Measurements from ENCODE around the gene PHF21B.
"Not testable (repeated sequence)": the region's sequence is repeated elsewhere in the genome, so short reads cannot be mapped to it uniquely, and the experiment has no call there.

PHF21B gene

DNA sequence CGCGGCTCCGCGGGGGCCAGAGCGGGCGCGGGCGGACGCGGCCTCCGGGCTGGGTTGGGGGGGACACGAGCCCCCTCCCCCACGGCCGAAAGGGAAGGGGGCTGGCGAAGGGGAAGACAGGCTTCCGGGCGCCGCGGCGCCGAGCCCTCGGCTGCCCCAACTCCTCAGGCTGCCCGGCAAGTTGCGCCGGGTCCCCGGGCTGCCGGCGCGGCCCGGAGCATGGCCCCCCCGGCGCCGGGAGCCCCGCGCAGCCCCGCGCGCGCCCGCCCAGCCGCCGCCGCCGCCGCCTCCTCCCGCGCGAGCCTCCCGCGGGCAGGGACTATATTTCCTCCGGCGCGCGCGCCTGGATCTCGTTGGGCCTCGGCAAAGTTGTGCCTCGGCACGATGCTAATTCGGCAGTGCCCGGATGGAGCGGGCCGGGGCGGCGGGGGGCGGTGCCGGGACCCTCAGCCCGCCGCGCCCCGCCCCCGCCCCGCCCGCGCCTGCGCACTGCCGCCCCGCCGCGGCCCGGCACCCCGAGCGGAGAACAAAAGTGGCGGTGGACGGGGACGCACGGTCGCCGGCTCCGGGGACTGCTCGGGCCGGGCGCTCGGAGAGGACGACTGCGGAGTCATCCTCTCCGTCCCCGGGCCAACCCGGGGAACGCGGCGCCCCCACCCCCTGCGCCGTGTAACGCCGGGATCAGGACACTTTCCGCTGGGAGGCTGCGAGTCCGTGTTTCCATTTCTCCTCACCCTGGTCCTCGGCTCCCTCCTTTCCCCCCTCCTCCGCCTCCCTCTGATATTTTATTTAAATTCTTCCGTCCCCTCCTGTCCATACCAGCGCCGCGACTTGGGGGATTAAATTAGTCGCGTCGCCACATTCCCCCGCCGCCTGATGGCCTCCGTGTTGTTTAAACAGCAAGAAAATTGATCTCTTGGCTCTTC, at the start of gene PHF21B:
TSS of gene PHF21B (minus strand) at position 400 of the 926 bp plus-strand sequence. CDS start 456 bp downstream, outside the sequence.
- no peak for DNase-seq (ENCODE audit: low spot score)

DNA sequence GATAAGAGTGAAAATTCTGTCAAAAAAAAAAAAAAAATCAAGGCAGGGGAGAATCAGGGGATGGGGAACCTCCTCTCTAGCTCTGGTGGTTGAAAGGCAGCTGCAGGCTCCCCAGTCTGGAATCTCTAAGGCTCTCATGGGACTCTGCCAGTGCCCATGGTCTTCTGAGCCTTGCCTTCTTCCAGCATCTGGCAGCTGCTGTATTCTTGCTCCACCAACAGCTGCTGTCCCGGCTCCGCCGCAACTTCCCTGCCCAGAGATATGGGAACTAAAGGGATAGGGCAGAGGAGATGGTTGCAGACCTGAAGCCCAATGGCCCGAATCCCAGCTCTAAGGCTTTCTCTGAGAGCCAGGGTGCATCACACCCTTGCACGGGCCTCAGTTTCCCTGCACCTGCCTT, 49.5 kb upstream of the PHF21B start:
- DNase-seq (ENCODE audit: low spot score): no peak

DNA sequence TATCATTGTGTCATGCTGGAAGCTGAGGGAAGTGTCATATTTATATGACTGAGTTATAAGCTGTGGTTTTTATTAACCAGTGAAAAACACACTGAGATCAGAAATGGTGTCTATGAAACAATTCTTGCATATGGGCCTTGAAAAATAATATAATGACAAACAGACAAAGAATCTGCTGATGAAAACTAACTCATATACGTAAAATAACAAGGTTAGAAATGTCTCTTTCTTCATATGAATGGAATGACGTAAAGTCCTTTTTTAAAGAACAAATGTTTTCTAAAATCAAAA, 48.8 kb upstream of the PHF21B start:
- DNase-seq (ENCODE audit: low spot score): no peak

DNA sequence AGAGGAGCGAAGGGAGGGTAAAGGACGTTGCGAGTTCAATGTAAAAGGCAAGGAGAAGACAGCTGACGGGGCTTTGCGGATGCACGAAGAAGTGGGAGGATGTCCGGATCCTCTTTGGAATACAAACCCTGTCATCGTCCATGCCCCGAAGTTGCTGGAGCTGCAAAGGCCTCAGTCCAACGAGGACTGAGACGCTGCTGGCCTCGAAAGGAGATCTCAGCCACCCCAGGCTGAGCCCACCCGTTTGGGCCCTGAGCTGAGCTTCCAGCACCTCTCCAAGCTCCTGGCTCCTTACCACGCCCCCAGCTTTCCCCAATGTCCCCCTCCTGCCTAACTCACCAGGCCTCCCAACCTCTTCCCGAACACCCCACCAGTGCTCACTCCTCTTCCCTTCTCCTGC, 46.1 kb upstream of the PHF21B start:
- DNase-seq (ENCODE audit: low spot score): no peak

DNA sequence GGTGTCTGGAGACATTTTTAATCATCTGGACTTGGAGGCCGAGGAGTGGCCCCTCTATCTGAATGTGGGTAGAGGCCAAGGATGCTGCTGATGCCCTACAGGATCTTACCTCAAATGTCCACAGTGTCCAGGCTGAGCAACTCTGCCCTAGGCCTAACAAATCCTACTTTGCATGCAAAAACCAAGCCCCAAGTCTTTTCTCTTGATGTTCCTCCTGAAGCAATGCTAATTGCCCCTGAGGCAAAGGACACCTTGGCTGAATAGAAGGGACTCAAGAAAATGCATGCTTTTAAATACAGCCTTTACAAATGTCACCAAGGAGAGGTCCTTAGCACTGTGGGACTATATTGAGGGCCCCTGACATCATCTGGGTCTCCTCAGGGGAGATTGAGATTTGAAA, 43.8 kb upstream of the PHF21B start:
- DNase-seq (ENCODE audit: low spot score): no peak

DNA sequence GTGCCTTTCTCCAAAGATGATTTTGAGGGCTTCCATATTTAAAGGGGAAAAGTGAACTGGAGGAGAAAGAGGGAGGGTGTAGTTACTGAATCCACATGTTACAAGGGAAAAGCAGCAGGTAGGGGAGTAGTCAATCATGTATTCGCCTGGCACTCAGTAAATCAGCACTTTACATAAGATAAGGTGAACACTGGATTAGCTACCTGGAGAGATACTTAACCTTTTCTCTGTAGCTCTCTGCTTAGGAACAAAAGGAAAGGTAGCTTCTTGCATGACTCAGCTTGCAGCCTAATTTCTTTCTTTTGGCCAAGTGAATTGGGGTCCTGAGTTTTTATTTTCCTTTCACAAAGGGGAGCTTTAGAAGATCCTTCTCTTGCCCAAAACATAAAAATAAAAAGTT, 43.3 kb upstream of the PHF21B start:
- no peak for DNase-seq (ENCODE audit: low spot score)

DNA sequence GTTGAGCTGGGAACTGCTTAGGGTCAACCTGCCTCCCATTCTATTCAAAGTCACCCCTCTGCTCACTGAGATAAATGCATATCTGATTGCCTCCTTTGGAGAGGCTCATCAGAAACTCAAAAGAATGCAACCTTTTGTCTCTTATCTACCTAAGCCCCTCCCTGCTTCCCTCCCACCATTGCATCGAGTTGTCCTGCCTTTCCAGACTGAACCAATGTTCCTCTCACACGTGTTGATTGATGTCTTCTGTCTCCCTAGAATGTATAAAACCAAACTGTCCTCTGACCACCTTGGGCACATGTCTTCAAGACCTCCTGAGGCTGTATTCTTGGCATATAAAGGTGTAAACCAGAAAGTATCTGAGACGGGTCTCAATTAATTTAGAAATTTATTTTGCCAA, 42.9 kb upstream of the PHF21B start:
- DNase-seq (ENCODE audit: low spot score): not testable (repeated sequence)

DNA sequence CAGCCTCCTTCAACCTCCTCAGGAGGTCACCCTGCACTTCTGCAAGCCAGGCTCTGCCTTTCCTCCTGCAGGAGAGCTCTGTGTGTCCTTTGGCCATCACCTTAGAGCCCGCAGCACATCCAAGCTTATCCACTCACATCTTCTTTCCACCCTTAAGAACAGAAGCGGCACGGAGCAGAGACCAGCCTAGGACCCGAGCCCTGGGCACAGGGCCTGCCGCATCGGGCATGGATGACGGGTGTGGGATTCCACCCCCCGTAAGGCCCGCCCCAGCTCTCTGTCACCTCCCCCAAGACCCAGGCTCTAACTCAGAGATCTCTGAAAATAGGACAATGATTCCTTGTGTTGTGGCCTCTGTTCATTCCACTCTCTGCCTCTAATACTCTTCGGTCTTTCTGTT, 42.1 kb upstream of the PHF21B start:
- no peak for DNase-seq (ENCODE audit: low spot score)

DNA sequence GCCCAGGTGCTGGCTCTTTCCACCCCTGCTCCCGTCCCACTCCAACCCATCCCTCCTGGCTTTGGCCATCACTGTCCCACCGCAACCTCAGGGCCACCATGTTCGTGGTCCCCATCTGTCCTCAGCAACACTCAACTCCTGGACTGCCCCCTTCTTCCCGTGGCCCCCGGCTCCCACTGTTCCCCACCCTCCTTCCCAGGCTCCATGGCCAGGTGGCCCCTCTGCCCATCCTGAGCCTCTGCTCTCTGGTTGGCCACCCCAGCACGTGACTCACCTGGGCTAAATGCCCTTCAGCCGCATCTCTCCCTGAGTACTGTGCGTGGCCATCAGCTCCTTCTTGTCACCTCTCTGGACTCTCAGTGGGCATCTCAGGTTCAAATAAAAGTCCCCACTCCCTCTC, 41.6 kb upstream of the PHF21B start:
- no peak for DNase-seq (ENCODE audit: low spot score)

DNA sequence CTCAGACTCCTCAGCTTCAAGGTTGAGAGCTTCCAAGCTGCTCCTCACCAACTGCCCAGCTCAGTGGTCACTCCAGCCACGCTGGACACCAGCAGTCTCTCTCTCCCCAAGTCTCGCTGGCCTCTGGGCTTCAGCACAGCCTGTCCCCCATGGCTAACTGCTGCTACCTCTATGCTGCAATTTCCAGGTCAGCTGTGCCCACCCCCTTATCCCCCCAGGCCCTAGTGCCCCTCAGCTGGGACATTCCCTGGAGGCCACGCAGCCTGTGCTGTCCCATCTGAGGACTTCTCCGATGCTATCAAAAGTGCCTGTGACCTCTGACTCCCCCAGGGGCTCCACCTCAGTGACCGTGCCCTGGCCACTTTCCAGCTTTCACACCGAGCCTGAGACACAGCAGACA, 37.5 kb upstream of the PHF21B start:
- DNase-seq (ENCODE audit: low spot score): no peak

DNA sequence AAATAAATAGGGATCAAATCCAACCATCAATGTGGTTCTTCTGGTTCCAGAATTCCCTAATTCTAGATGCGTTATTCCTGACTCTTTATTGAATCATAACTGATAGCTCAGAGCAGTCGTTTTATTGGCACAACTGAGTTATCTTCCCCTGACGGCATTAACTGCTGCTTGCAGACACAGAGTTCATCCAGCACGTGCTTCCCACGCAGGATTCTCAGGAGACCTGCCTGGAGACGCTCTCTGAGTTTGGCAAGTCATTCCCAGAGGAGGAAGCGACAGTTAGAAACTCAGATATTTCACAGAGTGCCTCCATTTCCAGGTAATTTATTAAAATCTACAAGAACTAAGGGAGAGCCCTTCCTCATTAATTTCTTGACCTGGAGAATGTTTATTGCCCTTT, 35.4 kb upstream of the PHF21B start:
- DNase-seq (ENCODE audit: low spot score): no peak

DNA sequence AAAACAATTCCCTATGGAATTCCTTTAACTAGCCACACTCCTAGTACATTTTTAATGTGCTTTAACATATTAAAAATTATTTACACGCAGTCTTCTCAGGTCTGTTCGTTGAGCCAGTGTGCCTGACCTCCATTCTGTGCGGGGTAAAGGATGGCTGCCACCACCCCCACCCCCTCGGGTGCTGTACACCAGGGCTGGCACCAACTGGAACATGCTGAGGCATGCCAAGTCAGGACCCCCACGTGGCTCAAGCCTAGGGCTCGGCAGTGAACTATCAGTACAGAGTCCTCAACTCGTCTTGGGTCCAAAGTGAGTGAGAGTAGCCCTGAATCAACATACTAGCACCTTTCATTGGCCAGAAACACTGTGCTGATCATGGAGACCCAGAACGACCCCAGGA, 32.5 kb upstream of the PHF21B start:
- DNase-seq (ENCODE audit: low spot score): no peak

DNA sequence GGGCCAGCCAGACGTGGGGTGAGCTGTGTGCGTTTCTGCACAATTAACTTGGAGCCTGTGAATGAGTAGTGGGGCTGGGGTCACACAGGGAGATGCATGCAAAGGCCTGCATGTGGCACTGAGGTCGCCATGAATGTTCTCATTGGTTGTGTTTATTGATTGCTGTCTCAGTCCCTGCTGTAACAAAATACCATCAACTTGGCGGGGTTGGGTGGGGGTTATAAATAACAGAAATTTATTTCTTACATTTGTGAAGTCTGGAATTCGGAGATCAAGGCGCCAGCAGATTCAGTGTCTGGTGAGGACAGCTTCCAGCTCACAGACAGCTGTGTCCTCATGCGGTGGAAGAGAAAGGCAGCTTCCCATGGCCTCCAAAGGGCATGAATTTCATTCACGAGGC, 29.3 kb upstream of the PHF21B start:
- no peak for DNase-seq (ENCODE audit: low spot score)

DNA sequence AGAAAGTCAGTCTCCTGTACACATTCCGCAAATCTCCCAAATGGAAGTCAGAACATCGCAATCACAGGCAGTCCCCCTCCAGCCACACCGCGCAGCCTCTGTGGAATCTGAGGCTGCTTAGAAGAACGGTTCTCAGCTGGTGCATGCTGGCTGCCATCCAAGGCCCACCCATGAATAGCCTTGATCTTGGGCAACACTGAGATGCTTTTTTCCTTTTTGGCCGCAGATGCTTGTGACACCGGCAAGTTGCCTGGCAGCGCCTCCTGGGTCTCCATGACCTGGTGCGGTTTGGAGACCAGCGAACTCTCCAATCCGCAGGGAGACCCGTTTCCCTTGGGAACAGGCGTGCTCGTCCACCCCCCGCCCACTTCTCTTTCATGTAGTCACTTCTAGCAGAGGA, 26.3 kb upstream of the PHF21B start:
- no peak for DNase-seq (ENCODE audit: low spot score)

DNA sequence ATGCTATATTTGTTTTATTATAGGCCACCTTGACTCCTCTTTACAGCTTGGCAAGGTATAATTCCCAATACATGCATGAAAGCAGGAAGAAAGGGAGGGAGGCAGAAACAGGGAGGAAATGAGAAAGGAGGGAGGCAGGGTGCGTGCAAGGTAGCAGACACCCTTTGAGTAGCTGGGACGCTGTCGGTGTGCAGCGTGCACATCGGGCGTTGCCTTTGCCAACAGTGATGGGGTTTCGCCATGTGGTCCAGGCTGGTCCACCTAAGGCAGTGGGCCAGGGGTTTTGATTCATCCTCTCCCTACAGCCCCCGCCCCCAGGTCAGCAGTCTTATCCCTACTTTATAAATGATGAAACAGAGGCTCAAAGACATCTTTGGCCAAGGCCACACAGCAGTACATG, 25.0 kb upstream of the PHF21B start:
- no peak for DNase-seq (ENCODE audit: low spot score)

DNA sequence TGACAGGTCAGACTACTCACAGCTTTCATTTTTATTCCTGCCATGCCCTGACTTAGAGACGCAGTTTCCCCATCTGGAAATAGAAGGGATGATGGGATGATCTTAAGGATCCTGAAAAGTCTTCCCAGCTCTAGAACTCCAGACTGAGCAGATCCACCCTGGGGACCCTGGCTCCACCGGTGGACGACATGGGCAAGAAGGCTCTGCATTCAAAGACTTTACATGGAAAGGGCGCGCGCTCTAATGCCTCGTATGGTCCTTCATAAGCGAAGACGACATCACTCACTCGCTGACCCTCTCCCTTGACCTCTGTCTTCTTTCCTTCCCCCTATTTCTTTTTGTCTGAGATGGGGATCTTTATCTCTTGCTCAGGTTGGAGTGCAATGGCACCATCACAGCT, 24.4 kb upstream of the PHF21B start:
- DNase-seq (ENCODE audit: low spot score): no peak

DNA sequence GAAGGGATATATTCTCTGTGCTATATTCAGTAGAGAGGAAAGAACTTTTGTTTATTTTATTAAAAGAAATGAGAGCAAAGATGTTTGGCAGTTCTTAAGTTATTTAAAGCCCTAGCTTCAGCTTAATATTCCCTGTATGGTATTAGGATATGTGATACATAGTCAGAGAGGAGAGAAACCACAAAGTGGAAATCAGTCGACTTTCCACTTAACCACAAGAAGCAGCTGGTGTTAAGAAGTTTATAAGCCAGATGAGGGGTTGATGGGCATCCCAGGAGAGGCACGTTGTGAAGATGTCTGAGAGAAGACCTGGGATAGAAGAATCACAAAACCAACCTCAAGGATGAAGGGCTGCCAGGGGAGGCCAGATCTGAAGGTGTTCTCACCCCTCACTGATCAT, 23.3 kb upstream of the PHF21B start:
- no peak for DNase-seq (ENCODE audit: low spot score)

DNA sequence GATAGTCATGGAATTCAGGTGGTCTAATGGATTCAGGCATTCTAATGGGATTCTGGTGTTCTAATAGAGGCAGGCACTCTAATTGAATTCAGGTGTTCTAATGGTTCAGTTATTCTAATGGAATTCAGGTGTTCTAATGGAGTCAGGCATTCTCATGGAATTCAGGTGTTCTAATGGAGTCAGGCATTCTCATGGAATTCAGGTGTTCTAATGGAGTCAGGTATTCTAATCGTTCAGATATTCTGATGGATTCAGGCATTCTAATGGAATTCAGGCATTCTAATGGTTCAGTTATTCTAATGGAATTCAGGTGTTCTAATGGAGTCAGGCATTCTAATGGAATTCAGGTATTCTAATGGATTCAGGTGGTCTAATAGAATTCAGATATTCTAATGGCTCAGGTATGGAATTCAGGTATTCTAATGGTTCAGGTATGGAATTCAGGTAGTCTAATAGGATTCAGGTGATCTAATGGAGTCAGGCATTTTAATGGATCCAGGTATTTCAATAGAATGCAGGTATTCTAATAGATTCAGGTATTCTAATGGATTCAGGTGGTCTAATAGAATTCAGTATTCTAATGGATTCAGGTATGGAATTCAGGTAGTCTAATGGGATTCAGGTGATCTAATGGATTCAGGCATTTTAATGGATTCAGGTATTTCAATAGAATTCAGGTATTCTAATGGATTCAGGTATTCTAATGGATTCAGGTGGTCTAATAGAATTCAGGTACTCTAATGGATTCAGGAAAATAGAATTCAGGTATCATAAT, 22.0 kb upstream of the PHF21B start:
- DNase-seq (ENCODE audit: low spot score): no peak

DNA sequence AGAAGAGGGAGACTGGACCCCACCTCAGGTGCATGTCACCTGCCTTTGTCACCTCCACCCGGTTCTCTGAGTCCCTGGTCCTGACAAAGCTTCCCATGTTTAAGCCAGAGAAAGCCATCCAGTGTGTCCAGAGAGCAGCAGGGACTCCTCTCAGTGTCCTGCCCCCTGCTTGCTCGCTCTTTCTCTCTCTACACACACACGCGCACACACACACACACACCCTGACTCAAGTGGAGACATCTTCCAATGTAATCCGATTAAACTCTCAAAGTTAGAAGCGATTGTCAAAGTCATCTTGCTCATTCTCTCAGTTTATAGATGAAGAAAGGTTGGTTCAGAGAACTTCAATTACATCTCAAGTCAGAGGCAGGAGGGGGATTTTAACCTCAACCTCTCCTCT, 19.7 kb upstream of the PHF21B start:
- no peak for DNase-seq (ENCODE audit: low spot score)

DNA sequence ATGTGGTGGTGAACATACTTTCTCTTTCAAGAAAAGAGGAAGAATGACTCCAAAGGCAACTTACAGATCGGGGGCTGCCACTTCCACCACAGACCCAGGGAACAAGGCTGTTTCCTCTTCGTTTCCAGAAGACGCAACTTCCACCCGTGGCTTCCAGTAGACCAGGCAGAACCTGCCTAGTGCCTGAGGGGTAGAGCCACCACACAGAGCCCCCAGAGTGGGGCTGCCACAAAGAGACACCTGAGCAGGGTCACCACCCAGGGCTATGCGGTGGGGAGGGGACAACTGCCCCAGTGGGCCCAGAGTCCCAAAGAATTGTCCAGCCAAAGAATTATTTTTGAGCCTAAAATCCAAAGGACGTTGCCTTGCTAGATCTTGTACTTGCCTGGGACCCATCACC, 16.7 kb upstream of the PHF21B start:
- no peak for DNase-seq (ENCODE audit: low spot score)

DNA sequence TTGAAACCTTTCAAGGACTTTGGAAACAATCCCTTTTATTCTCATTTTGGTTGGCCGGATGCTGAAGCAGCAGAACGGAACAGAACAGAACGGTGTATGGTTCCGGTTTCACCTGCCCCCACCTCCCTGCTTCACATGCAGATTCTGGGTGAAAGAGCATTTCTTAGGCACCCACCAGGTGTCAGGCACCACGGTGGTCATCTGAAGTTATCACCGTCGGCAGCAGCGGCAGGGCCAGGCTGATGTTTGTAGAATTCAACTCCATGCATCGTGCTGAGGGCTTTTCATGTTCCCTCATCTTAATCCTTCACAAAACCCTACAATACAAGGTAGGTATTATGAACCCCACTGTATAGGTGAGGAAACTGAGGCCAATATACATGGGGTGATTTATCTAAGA, 13.6 kb upstream of the PHF21B start:
- DNase-seq (ENCODE audit: low spot score): no peak

DNA sequence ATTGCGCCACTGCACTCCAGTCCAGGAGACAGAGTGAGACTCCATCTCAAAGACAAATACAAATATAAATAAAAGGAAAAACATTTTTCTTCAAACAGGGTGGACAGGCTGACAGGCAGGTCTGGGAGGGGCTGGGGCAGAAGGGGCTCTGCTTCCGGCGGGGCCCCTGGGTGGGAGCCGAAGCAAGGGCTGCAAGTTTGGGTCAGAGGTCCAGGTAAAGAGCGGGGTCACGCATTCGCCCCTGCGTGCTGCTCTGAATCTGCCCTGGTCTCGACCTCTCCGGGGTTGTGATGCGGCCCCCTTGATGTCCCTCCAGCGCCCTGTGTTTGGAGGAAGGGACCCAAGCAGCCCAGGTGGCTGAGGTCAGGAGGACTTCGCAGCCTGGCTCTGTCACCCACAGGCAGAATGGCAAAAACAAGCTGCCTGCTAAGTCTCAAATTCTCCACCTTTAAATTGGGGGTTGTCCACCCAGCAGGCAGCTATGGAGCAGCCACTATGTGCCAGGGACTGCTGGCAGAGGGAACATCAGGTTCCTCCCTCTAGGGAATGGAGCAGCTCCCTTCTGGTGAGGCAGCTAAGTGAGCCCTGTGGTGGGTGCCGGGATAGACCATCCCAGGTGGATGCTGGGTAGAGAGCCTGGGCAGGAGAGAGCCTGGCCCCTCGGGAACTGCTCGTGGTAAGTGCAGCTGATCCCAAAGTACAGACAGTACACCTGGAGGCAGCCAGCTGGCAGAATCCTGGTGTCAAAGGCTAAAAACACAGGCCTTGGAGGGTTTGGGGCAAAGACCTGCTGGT, 10.3 kb upstream of the PHF21B start:
- DNase-seq (ENCODE audit: low spot score): no peak

DNA sequence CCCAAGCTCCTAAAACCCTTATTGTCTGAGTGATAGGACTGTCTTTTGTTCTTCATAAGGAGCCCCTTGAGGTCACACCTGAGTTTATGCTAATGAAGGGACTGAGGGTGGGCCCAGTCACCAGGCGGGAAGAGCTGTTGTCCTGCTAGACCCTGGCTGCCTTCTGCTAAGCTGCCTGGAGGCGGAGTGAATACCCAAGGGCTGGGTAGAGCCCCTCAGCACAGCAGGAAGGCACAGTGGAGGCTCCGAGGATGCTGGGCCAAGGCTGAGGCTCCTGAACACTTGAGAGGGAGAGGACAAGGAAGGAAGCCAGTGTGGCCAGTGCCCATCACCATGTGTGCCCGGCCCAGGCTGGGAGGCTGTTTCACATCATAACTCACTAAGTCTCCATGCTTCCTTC, 4.8 kb upstream of the PHF21B start:
- no peak for DNase-seq (ENCODE audit: low spot score)

Measured in NAMALWA (cell line).